Activated T-cell treated with anti-CD3 and anti-CD28 coated beads, Interleukin-2, amount 50 U/mL, for 4 hours (primary cell): ENCODE data around the gene SLC2A10. TPM values are rescaled to one million over a fixed set of nuclear protein-coding genes. Genes with fewer than 3 reads are reported as not detected.

ENCODE experiments used
- ATAC-seq, 2 donors: fragments of 200-7000 bp; cut with Tn5 transposase; one replicate each; pipeline ENCODE4 v1.10.0; 2021
- DNase-seq: peaks from one replicate; pipeline ENCODE4 v3.0.0-alpha.2; 2020
- H3K27me3 Mint-ChIP-seq: one replicate; pipeline ENCODE4 v1.8.0; 2021; ENCODE audit warnings: low read depth, mixed read lengths
- H3K36me3 Mint-ChIP-seq: one replicate; pipeline ENCODE4 v1.8.0; 2022; ENCODE audit warnings: mixed read lengths; ENCODE audit not compliant: insufficient read depth
- H3K4me1 Mint-ChIP-seq: one replicate; pipeline ENCODE4 v1.8.0; 2021; ENCODE audit warnings: low read depth, mixed read lengths
- H3K4me3 Mint-ChIP-seq: one replicate; pipeline ENCODE4 v1.8.0; 2021; ENCODE audit warnings: mild to moderate bottlenecking, moderate library complexity, mixed read lengths
- H3K9me3 Mint-ChIP-seq: one replicate; pipeline ENCODE4 v1.8.0; 2021; ENCODE audit warnings: mixed read lengths
- total RNA-seq, 3 donors: library from RNA; stranded (reverse); gene quantifications; one replicate each; pipeline ENCODE4 v1.2.1, GENCODE V29; 2021

SLC2A10 gene
- total RNA-seq, result not detected

GRCh38 chr20:46709459-46710152, at the start of gene SLC2A10:
Gene SLC2A10 (plus strand): TSS chr20:46709649. CDS start chr20:46709737, 88 bp downstream.
- ATAC-seq, result peak; percentile 43 to 74
- DNase-seq, result no peak

GRCh38 chr20:46660487-46660886, 49.0 kb upstream of the SLC2A10 start:
- H3K4me3 Mint-ChIP-seq, result no peak overlapping the region
- ATAC-seq, result no peak

More at GRCh38 chr20:46709459-46710152, at the start of gene SLC2A10:
- Mint-ChIP-seq H3K9me3 (peaks cover 15% of the 10 kb centered on the region), H3K4me1 (peaks cover 8% of the 10 kb centered on the region), H3K36me3 (no peaks in the 10 kb centered on the region), H3K27me3 (peaks cover 68% of the 10 kb centered on the region), H3K4me3 (peak within 1 kb of the TSS; percentile 71)

DNA sequence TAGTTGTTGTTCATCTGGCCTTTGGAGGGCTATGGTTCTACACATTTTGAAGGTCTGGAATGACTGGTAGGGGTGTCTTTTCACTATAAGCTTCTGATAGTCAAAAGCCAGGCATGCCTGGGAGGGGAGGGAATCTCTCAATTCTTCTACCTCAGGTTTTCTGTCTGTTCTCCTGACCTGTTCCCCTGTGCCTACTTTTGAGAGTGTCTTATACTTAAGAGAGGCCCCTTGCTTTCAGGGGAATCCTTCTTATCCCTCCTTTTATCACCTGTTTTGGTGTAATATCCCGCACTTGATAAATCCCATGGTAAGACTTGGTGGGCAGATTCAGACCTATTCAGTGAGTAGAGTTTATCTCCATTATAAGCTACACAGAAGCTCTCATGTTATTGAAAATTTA, 47.8 kb upstream of the SLC2A10 start:
- no peaks in the 10 kb centered on the region for H3K27me3 Mint-ChIP-seq
- H3K36me3 Mint-ChIP-seq, result peaks cover 8% of the 10 kb centered on the region
- DNase-seq, result no peak
- no peaks in the 10 kb centered on the region for H3K4me1 Mint-ChIP-seq
- no peaks in the 10 kb centered on the region for H3K9me3 Mint-ChIP-seq
- ATAC-seq, result no peak
- no peak overlapping the region for H3K4me3 Mint-ChIP-seq

More at GRCh38 chr20:46660487-46660886, 49.0 kb upstream of the SLC2A10 start:
- Mint-ChIP-seq H3K36me3 (peaks cover 8% of the 10 kb centered on the region), H3K9me3 (no peaks in the 10 kb centered on the region), H3K27me3 (no peaks in the 10 kb centered on the region), H3K4me1 (no peaks in the 10 kb centered on the region)
- DNase-seq, result no peak

DNA sequence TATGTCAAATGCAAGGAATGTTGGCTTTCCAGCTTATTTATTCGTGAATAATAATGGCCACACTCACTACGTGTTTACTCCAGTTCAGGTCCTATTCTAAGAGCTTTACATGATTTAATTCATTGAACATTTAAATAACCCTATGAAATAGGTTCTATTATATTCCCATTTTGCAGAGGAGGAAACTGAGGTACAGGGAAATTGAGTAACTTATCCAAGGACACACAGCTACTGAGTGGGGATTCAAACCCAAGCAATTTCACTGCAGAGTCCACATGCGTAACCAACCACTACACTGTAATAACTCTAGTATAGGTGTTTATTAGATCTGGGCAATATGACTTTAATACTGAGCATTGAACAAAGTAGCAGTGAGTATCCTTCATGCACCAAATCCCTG, 45.9 kb upstream of the SLC2A10 start:
- H3K36me3 Mint-ChIP-seq, result peaks cover 8% of the 10 kb centered on the region
- H3K9me3 Mint-ChIP-seq, result no peaks in the 10 kb centered on the region
- no peak overlapping the region for H3K4me3 Mint-ChIP-seq
- no peaks in the 10 kb centered on the region for H3K27me3 Mint-ChIP-seq
- no peak for ATAC-seq
- H3K4me1 Mint-ChIP-seq, result no peaks in the 10 kb centered on the region
- no peak for DNase-seq

GRCh38 chr20:46665602-46666001, 43.8 kb upstream of the SLC2A10 start:
- no peak for ATAC-seq
- DNase-seq, result no peak
- Mint-ChIP-seq H3K36me3 (peaks cover 7% of the 10 kb centered on the region), H3K9me3 (peaks cover 4% of the 10 kb centered on the region), H3K4me3 (no peak overlapping the region), H3K27me3 (no peaks in the 10 kb centered on the region), H3K4me1 (no peaks in the 10 kb centered on the region)

- H3K36me3 Mint-ChIP-seq, result peaks cover 4% of the 10 kb centered on the region
- no peaks in the 10 kb centered on the region for H3K4me1 Mint-ChIP-seq
- ATAC-seq, result no peak
These were observed 43.1 kb upstream of the SLC2A10 start for GRCh38 chr20:46666306-46666705.

DNA sequence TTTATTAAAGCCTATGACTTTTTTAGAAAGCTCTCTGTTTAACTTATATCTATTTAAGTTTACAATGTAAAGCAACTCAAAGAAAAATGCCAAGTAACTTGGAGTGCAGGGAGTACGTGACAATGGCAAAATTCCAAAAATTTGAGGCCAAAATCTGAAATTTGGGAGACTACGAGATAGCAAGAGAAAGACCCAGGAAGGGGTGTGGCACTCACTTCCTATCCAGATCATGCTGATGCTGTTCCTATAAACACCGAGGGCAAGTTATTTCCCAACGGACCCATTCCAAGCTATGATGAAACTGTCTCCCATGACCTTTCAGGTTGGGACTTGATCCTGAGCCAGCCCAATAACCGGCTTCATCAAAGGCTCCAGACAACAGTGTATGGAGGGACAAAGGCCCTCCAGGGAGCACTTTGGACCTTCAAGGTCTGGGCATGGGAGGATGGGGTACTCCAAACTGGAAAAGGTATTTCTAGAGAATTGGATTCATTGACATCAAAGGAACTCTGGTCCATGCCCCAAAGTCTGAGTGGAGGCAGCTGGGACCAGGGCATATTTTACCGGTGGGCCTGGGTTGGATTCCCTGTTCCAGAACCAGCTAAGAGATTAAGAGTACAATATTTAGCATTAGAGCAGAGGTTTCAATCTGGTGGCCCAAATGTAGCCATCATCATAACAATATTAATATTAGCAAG, 42.5 kb upstream of the SLC2A10 start:
- no peak for ATAC-seq
- H3K36me3 Mint-ChIP-seq, result peaks cover 5% of the 10 kb centered on the region

More at GRCh38 chr20:46666306-46666705, 43.1 kb upstream of the SLC2A10 start:
- no peaks in the 10 kb centered on the region for H3K27me3 Mint-ChIP-seq
- DNase-seq, result no peak
- no peak overlapping the region for H3K4me3 Mint-ChIP-seq
- peaks cover 11% of the 10 kb centered on the region for H3K9me3 Mint-ChIP-seq

DNA sequence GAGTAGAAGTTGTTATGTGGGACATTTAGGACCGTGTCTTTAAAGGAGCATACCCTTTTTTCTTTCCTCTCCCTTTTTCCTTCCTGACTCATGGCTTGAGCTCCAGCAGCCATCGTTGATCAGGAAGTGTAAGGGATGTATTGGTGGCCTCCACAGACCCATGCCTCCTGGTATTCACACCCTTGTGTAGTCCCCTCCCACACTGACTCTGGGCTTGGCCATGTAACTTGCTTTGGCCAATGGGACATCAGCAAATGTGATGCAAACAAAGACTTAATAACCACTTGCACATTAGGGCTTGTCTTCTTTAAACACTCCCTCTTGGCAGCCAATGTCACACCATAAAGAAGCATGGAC, 39.2 kb upstream of the SLC2A10 start:
- Mint-ChIP-seq H3K27me3 (no peaks in the 10 kb centered on the region), H3K9me3 (peaks cover 13% of the 10 kb centered on the region), H3K4me3 (no peak overlapping the region), H3K36me3 (peaks cover 2% of the 10 kb centered on the region), H3K4me1 (no peaks in the 10 kb centered on the region)
- no peak for DNase-seq
- ATAC-seq, result no peak

More for the DNA sequence above, 42.5 kb upstream of the SLC2A10 start:
- DNase-seq, result no peak
- no peaks in the 10 kb centered on the region for H3K27me3 Mint-ChIP-seq
- no peak overlapping the region for H3K4me3 Mint-ChIP-seq
- peaks cover 13% of the 10 kb centered on the region for H3K9me3 Mint-ChIP-seq
- H3K4me1 Mint-ChIP-seq, result no peaks in the 10 kb centered on the region

- peaks cover 13% of the 10 kb centered on the region for H3K9me3 Mint-ChIP-seq
- DNase-seq (no peak), ATAC-seq (no peak)
- peaks cover 2% of the 10 kb centered on the region for H3K36me3 Mint-ChIP-seq
- H3K4me3 Mint-ChIP-seq, result no peak overlapping the region
- H3K4me1 Mint-ChIP-seq, result no peaks in the 10 kb centered on the region
- no peaks in the 10 kb centered on the region for H3K27me3 Mint-ChIP-seq
These were observed 38.6 kb upstream of the SLC2A10 start for GRCh38 chr20:46670585-46671584.

DNA sequence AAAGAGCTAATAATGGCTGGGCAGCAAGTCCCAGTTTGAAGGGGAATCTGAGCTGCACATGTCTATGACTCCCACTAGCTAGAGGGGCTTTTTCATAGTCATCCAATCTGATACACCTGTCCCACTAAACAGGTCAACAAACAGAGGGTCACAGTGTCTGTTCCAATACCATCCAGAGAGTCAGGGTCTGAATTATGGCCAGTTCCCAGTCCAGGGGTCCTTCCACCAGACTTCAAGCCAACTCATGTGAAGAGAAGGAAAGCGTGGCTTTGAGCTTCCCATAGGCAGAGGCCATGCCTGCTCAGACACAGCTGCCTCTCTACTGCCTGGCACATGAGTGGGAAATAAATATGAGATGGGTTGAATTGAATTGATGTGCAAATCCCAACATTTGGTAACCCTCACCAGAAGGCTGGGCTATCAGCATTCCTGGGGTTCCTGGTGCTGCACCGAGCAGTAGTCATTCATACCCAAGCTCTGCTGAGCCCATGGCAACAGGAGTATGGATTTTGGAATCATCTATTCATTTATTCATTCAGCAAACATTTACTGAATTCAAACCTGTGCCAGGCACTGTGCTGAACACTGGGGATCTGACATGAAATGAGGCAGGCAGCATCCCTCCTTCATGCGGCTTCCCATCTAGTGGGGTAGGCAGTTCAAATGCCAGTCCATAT, 37.4 kb upstream of the SLC2A10 start:
- ATAC-seq (no peak), DNase-seq (no peak)
- H3K4me1 Mint-ChIP-seq, result no peaks in the 10 kb centered on the region
- peaks cover 2% of the 10 kb centered on the region for H3K36me3 Mint-ChIP-seq
- H3K4me3 Mint-ChIP-seq, result no peak overlapping the region
- no peaks in the 10 kb centered on the region for H3K27me3 Mint-ChIP-seq
- peaks cover 13% of the 10 kb centered on the region for H3K9me3 Mint-ChIP-seq

DNA sequence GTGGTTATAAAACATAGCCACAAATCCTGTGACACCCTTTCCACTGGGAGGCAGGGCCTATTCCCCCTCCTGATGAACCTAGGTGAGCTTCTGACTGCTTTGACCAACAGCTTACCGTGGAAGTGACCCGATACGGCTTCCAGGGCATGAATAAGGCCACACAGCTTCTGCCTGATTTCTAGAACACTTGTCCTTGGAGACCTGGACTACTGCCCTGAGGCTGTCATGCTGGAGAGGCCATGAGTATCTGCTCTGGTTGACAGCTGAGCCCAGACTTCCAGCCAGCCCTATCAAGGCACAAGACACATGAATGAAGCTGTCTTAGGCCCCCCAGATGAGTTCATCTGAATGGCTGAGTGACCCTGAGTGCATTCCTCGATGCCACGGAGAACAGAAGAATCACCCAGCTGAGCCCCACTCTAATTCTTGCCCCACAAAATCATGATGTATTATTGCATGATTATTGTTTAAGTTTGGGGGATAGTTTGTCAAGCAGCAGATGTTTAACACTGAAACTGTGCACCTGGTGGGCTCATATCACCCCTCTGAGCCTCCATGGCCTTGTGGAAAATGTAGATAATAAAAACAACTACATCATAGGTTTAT, 36.8 kb upstream of the SLC2A10 start:
- Mint-ChIP-seq H3K36me3 (peaks cover 2% of the 10 kb centered on the region), H3K9me3 (peaks cover 13% of the 10 kb centered on the region), H3K4me3 (no peak overlapping the region), H3K4me1 (no peaks in the 10 kb centered on the region), H3K27me3 (no peaks in the 10 kb centered on the region)
- ATAC-seq (no peak), DNase-seq (no peak)

GRCh38 chr20:46673394-46674252, 35.8 kb upstream of the SLC2A10 start:
- peaks cover 4% of the 10 kb centered on the region for H3K36me3 Mint-ChIP-seq
- no peak for ATAC-seq

More at GRCh38 chr20:46673394-46674252, 35.8 kb upstream of the SLC2A10 start:
- Mint-ChIP-seq H3K9me3 (peaks cover 13% of the 10 kb centered on the region), H3K4me3 (no peak overlapping the region), H3K27me3 (no peaks in the 10 kb centered on the region), H3K4me1 (no peaks in the 10 kb centered on the region)
- DNase-seq, result no peak
